HG03378 (cell line): ENCODE data around the gene NR6A1.
"Not testable (repeated sequence)": the region's sequence is repeated elsewhere in the genome, so short reads cannot be mapped to it uniquely, and the experiment has no call there.

Experiments used
- ATAC-seq: cut with Tn5 transposase; IDR thresholded peaks from one replicate; pipeline ENCODE4 v1.9.1; 2021; ENCODE audit warnings: mild to moderate bottlenecking, moderate library complexity; ENCODE audit not compliant: unreplicated experiment

The NR6A1 gene

DNA sequence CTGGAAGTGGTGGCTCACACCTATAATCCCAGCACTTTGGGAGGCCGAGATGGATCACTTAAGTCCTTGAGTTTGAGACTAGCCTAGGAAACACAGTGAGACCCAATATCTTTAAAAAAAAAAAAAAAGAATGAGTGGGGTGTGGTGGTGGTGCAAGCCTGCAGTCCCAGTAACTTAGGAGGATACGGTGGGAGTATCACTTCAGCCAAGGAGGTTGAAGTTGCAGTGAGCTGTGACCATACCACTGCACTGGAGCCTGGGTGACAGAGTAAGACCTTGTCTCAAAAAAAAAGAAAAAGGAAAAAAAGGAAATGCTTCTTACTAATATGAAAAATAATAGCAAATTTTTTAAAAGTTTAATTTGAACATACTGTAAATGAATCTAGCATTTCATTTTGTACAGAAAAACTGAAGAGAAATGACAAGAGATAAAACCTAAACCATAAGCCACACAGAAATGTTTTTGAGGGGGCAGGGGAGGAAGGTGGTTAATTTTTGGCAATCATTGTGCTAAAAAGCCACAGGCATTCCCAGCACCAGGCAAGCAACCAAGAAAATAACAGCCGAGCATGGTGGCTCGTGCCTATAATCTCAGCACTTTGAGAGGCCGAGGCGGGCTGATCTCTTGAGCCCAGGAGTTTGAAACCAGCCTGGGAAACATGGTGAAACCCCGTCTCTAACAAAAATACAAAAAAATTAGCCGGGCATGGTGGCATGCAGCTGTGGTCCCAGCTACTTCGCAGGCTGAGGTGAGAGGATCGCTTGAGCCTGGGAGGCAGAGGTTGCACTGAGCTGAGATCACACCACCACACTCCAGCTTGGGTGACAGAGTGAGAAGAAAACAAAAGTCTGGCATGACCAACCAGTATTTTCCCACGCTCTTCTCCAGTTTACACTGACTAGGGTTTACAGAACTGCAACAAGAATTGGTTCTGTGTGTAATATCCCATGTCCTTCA lies 149.5 kb downstream of the NR6A1 start:
- ATAC-seq: peak; percentile 50

GRCh38 chr9:124618476-124618875 lies 152.6 kb downstream of the NR6A1 start:
- no peak for ATAC-seq

GRCh38 chr9:124617477-124618141 lies 153.5 kb downstream of the NR6A1 start:
- ATAC-seq: no peak

- ATAC-seq: no peak
Measured at GRCh38 chr9:124616961-124617360, 154.2 kb downstream of the NR6A1 start.

GRCh38 chr9:124615840-124616239 lies 155.3 kb downstream of the NR6A1 start:
- ATAC-seq: not testable (repeated sequence)

GRCh38 chr9:124615100-124615742 lies 155.9 kb downstream of the NR6A1 start:
- ATAC-seq: no peak

GRCh38 chr9:124613849-124614248 lies 157.3 kb downstream of the NR6A1 start:
- ATAC-seq: no peak

DNA sequence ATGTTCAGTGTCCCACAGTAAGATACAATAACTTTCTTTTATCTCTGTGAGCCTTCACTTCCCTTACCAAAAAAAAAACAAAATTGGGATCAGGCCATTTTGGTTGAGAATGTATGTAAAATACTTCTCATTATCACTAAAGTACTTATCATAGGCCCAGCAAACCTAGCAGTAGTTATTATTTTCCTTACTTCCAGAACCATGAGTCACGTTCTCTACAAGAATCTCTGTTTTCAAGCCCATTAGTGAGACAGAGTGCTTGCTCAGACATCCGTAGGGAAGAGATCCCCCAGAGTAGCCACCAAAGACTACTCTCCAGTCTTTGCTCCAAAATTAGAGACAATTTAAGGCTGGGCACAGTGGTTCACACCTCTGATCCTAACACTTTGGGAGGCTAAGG lies 160.0 kb downstream of the NR6A1 start:
- ATAC-seq: no peak

DNA sequence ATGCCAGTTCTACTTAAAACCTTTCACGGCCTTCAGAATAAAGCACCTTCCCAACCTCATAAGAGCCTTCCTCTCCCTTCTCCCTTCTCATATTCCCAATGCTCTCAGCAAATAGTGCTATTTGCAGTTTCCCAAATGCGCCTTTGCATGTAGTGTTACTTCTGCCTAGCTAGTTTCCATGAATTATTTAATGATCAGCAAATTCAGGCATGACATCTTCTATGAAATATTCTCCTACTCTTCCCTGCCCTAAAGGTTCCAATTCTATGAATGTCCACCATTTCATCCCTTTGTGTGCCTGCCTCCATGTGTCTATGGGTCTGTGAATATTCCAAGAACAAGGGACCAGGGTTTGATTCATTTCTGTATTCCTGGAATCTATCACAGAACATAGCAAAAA lies 165.1 kb downstream of the NR6A1 start:
- ATAC-seq: no peak

DNA sequence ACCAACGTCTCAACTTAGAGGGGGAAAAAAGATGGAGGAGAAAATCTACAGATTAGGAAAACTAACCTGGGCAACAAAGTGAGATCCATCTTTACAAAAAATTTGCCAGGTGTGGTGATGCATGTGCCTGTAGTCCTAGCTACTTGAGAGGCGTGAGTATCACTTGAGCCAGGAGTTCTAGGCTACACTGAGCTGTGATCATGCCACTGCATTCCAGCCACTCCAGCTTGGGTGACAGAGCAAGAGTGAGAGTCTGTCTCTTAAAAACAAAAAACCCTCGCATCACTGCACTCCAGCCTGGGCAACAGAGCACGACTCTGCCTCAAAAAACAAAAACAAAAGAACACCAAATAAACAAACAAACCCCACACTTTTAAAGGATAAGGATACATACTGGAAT lies 165.9 kb downstream of the NR6A1 start:
- ATAC-seq: no peak

DNA sequence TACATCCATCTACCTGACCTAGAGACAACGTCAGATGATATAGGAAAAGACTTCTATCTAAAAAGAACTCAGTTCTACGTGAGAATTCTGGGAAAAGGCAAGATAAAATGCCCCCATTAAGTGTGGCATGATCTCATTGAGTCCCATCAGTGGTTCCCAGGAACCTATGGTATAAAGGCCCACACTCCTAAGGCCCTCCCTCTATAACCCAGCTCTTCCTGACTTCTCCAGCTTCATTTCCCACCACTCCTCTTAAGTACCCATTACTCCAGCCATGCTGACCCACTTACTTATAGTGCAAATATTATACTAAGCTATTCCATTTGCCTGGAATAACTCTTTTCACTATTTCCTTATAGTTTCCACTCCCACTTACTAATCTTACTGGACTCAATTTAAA lies 168.5 kb downstream of the NR6A1 start:
- no peak for ATAC-seq

DNA sequence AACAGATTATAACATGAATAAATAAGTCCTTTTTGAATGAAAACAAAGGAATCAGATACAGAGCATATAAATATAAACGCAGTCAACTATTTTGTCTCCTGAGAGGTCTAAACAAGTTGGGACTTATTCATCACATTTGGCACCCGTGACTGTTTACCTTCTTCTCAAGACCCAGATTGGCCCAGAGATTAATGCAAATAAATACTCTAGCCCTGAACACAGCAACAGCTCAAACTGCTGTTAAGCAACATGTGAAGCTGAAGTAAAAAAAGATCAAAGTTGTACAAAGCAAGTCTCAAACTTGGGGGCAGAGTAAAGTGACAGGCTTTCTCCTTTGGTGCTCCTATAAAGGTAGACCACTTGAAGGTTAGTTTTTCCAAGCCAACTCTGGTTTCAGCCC lies 168.9 kb downstream of the NR6A1 start:
- ATAC-seq: no peak

DNA sequence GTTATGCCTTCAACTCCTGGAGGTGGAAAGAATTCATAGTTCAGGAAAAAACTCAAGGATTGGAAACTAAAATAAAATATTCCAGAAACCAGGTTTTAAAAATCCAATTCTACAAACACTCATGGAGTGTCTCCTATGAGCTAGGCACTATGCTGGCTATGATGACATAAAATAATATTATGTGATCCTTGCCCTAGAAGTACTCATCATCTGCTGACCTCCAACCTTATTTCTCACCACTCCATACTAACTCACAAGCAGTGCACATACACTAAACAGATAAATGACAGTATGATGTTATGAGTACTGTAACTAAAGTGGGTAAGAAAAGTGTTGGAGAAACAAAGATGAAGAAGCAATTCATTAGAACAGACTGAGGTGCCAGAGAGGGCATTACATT lies 170.7 kb downstream of the NR6A1 start:
- ATAC-seq: no peak

DNA sequence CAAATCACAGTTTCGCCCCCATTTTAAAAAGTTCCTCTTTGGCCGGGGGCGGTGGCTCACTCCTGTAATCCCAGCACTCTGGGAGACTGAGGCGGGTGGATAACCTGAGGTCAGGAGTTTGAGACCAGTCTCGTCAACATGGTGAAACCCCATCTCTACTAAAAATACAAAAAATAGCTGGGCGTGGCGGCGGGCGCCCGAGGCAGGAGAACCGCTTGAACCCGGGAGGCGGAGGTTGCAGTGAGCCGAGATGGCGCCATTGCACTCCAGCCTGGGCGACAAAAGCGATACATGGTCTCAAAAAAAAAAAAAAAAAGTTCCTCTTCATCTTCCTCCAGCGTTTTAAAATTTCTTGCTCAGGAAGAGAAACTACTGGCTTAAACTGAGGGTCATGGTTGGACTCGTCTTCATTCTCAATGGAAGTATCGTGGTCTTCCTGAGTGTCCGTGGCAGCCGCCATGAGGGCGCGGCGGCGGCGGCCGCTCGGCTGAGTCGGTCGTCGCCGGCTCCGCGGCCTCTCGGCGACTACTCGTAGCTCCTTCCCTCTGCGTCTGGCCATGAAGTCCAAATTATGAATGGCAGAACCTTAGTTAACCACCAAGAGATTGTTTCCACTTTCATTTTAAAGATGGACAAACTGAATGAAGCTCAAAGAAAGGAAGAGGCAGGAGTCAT lies 171.9 kb downstream of the NR6A1 start:
- ATAC-seq: no peak

- ATAC-seq: no peak
Measured at GRCh38 chr9:124598048-124598447, 173.1 kb downstream of the NR6A1 start.

- ATAC-seq: no peak
Measured at GRCh38 chr9:124596172-124596839, 174.8 kb downstream of the NR6A1 start.

GRCh38 chr9:124595743-124596142 lies 175.4 kb downstream of the NR6A1 start:
- ATAC-seq: no peak

DNA sequence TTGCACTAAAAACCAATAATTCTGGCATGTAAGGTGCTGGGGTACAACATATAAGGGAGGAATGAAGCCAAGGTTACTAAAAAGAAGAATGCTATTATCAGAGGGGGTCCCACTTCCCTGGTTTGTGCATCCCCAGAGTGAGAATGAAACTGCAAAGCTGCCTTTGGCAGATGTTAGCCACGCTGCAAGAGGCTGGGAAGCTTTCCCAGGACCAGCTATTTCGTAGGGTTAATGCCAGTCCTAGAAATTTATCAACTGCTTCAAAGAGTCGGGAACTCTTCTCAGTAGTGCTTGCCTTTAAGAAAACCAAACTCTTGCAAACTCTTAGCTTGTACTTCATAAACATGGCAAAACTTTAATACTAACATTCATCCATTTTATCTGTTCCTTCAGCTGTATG lies 176.4 kb downstream of the NR6A1 start:
- ATAC-seq: no peak

- no peak for ATAC-seq
Measured at GRCh38 chr9:124594225-124594624, 176.9 kb downstream of the NR6A1 start.

DNA sequence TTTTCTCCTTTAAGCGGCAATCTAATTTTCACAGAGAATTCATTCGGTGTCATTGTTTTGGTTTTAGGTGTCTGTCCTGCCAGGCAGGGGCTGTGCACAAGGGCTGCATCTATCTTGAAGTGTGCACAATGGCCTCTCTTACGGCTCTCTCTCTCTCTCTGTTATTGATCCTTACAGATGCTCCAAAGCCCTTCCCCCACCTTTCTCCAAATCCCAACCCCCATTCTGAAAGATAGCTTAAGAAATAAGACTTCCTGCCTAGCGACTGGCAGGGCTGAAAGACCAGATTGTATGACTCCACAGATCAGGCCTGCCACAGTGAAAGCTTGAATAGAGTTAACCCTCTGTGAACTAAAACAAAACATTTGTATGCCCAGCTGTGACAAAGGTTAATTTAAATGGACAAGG lies 177.5 kb downstream of the NR6A1 start:
- ATAC-seq: no peak

DNA sequence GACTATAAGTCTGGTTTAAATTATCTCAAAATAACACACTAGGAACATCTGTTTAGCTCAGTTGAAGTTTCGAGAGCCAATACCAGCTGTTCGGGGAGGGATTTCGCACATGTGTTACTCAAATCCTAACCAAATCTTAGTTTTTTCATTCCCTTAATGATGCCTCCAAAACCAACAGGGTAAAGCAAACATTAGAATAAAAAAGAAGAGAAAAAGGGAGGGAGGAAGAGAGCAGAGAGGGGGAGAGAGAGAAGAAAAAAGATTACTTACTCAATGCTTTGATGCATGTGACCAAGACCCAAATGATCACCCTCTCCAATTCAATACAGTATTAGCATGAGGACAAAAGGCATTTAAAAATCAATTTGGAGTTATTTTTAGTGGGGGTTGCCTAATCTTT lies 177.9 kb downstream of the NR6A1 start:
- no peak for ATAC-seq
